ENCODE data around the gene SUGCT. TPM values are rescaled to one million over a fixed set of nuclear protein-coding genes. Genes with fewer than 3 reads are reported as not detected.

Gene SUGCT
- total RNA-seq, 1 experiment from 2014 or later = 1.5 TPM

- CTCF ChIA-PET = no interaction called here
- POLR2A ChIA-PET (ENCODE audit: low non-redundant PET) = no interaction called here
- TF ChIP-seq CTCF (conservative IDR thresholded peaks at IDR 0.05; ENCODE audit: low read depth, low read length) = no peak
- no peak for TF ChIP-seq EZH2 (IDR thresholded peaks at IDR 0.05; ENCODE audit: borderline replicate concordance, low read depth, low read length, poor library complexity, severe bottlenecking)
- no peaks in the 10 kb centered on the region for H3K36me3 ChIP-seq (ENCODE audit: insufficient read depth, low read length, poor library complexity, severe bottlenecking)
- H3K4me1 ChIP-seq (ENCODE audit: insufficient read depth, low read length, poor library complexity, severe bottlenecking) = no peaks in the 10 kb centered on the region
- BruUV-seq (replicated peaks) = no TSS peak
- intact Hi-C loops (cut with micrococcal nuclease; ENCODE audit: unreplicated experiment) = no loop called here
- H3K9me3 ChIP-seq (ENCODE audit: low read depth, low read length, poor library complexity, severe bottlenecking) = no peaks in the 10 kb centered on the region
- no peak overlapping the region for H3K4me3 ChIP-seq (ENCODE audit: low read depth, low read length, poor library complexity, severe bottlenecking)
- H3K27me3 ChIP-seq (replicated peaks; ENCODE audit: insufficient read depth, low read depth, low read length, poor library complexity) = no peaks in the 10 kb centered on the region
- H3K27ac ChIP-seq (ENCODE audit: low read depth, low read length, poor library complexity, severe bottlenecking) = no peak overlapping the region
- no peak for DNase-seq (ENCODE audit: low spot score)
Observed at GRCh38 chr7:40536421-40536820, 401.6 kb downstream of the SUGCT start.

- no peak for DNase-seq (ENCODE audit: low spot score)
- ChIA-PET POLR2A (ENCODE audit: low non-redundant PET) (no interaction called here), CTCF (no interaction called here)
- Histone ChIP-seq H3K9me3 (ENCODE audit: low read depth, low read length, poor library complexity, severe bottlenecking) (no peaks in the 10 kb centered on the region), H3K27ac (ENCODE audit: low read depth, low read length, poor library complexity, severe bottlenecking) (no peak overlapping the region), H3K4me1 (ENCODE audit: insufficient read depth, low read length, poor library complexity, severe bottlenecking) (no peaks in the 10 kb centered on the region), H3K27me3 (replicated peaks; ENCODE audit: insufficient read depth, low read depth, low read length, poor library complexity) (no peaks in the 10 kb centered on the region), H3K4me3 (ENCODE audit: low read depth, low read length, poor library complexity, severe bottlenecking) (no peak overlapping the region), H3K36me3 (ENCODE audit: insufficient read depth, low read length, poor library complexity, severe bottlenecking) (no peaks in the 10 kb centered on the region)
- TF ChIP-seq EZH2 (IDR thresholded peaks at IDR 0.05; ENCODE audit: borderline replicate concordance, low read depth, low read length, poor library complexity, severe bottlenecking) (no peak), CTCF (conservative IDR thresholded peaks at IDR 0.05; ENCODE audit: low read depth, low read length) (no peak)
- intact Hi-C loops (cut with micrococcal nuclease; ENCODE audit: unreplicated experiment) = no loop called here
- BruUV-seq (replicated peaks) = no TSS peak
Observed at GRCh38 chr7:40538281-40538680, 403.5 kb downstream of the SUGCT start.

GRCh38 chr7:40541336-40541735 lies 406.5 kb downstream of the SUGCT start:
- no peak overlapping the region for H3K27ac ChIP-seq (ENCODE audit: low read depth, low read length, poor library complexity, severe bottlenecking)
- no peaks in the 10 kb centered on the region for H3K27me3 ChIP-seq (replicated peaks; ENCODE audit: insufficient read depth, low read depth, low read length, poor library complexity)
- no peaks in the 10 kb centered on the region for H3K9me3 ChIP-seq (ENCODE audit: low read depth, low read length, poor library complexity, severe bottlenecking)
- no peak for DNase-seq (ENCODE audit: low spot score)
- POLR2A ChIA-PET (ENCODE audit: low non-redundant PET) = no interaction called here
- CTCF ChIA-PET = no interaction called here
- intact Hi-C loops (cut with micrococcal nuclease; ENCODE audit: unreplicated experiment) = no loop called here
- no peaks in the 10 kb centered on the region for H3K36me3 ChIP-seq (ENCODE audit: insufficient read depth, low read length, poor library complexity, severe bottlenecking)
- TF ChIP-seq CTCF (conservative IDR thresholded peaks at IDR 0.05; ENCODE audit: low read depth, low read length) = no peak
- TF ChIP-seq EZH2 (IDR thresholded peaks at IDR 0.05; ENCODE audit: borderline replicate concordance, low read depth, low read length, poor library complexity, severe bottlenecking) = no peak
- no peaks in the 10 kb centered on the region for H3K4me1 ChIP-seq (ENCODE audit: insufficient read depth, low read length, poor library complexity, severe bottlenecking)
- BruUV-seq (replicated peaks) = no TSS peak
- H3K4me3 ChIP-seq (ENCODE audit: low read depth, low read length, poor library complexity, severe bottlenecking) = no peak overlapping the region

All from A673 (cell line).